Karpas-422 (cell line): Measurements from ENCODE around the gene BEGAIN. TPM values are rescaled to one million over a fixed set of nuclear protein-coding genes. Genes with fewer than 3 reads are reported as not detected.

Experiments
- DNase-seq: peaks from one replicate; pipeline ENCODE4 v3.0.0-alpha.2; 2015
- H2AFZ ChIP-seq: fragments of 200-600 bp; sonication (generic); 2 replicates; pipeline ENCODE4 v1.6.1; 2014; ENCODE audit warnings: antibody characterized with exemption, low read length, mixed read lengths
- H3K27ac ChIP-seq: fragments of 200-600 bp; sonication (generic); 2 replicates; pipeline ENCODE4 v1.5.1; 2014; ENCODE audit warnings: mild to moderate bottlenecking, low read length, moderate library complexity
- H3K27me3 ChIP-seq: fragments of 200-600 bp; sonication (generic); 2 replicates; pipeline ENCODE4 v1.6.1; 2014; ENCODE audit warnings: low read length, mixed read lengths
- H3K36me3 ChIP-seq: fragments of 200-600 bp; sonication (generic); 2 replicates; pipeline ENCODE4 v1.6.1; 2014; ENCODE audit warnings: low read length, mixed read lengths; ENCODE audit not compliant: insufficient read depth
- H3K4me1 ChIP-seq: fragments of 200-600 bp; sonication (generic); 2 replicates; pipeline ENCODE4 v1.6.1; 2014; ENCODE audit warnings: mild to moderate bottlenecking, low read length, mixed read lengths
- H3K4me2 ChIP-seq: fragments of 200-600 bp; sonication (generic); 2 replicates; pipeline ENCODE4 v1.6.1; 2014; ENCODE audit warnings: low read length, low read depth, mild to moderate bottlenecking; ENCODE audit not compliant: poor library complexity, severe bottlenecking
- H3K4me3 ChIP-seq: fragments of 200-600 bp; sonication (generic); 2 replicates; pipeline ENCODE4 v1.5.1; 2014; ENCODE audit warnings: mild to moderate bottlenecking, antibody characterized with exemption, low read length, mixed read lengths
- H3K79me2 ChIP-seq: fragments of 200-600 bp; sonication (generic); 2 replicates; pipeline ENCODE4 v1.6.1; 2014; ENCODE audit warnings: mild to moderate bottlenecking, low read length, mixed read lengths
- H3K9ac ChIP-seq: fragments of 200-600 bp; sonication (generic); 2 replicates; pipeline ENCODE4 v1.6.0; 2014; ENCODE audit warnings: low read length
- H3K9me2 ChIP-seq: fragments of 200-600 bp; sonication (generic), shearing (Covaris generic); replicated peaks from 2 replicates; pipeline ENCODE4 v1.6.0; 2014; ENCODE audit warnings: mild to moderate bottlenecking, low read length, moderate library complexity; ENCODE audit not compliant: insufficient read depth
- H3K9me3 ChIP-seq: fragments of 300-700, 200-600 bp; sonication (generic); 2 replicates; pipeline ENCODE4 v1.6.1; 2014; ENCODE audit warnings: low read length, mixed read lengths
- H4K20me1 ChIP-seq: fragments of 200-600 bp; sonication (generic); 2 replicates; pipeline ENCODE4 v1.6.1; 2014; ENCODE audit warnings: mild to moderate bottlenecking, antibody characterized with exemption, low read length, low read depth; ENCODE audit not compliant: insufficient read depth
- total RNA-seq: library from RNA; depleted of rRNA; stranded (reverse); fragments of >200 nt; shearing (Covaris generic); gene quantifications from 2 replicates; pipeline ENCODE4 v1.2.3, GENCODE V29; 2014; ENCODE audit warnings: low replicate concordance

Gene BEGAIN
- total RNA-seq, 1 experiment from 2014 or later, result not detected

DNA sequence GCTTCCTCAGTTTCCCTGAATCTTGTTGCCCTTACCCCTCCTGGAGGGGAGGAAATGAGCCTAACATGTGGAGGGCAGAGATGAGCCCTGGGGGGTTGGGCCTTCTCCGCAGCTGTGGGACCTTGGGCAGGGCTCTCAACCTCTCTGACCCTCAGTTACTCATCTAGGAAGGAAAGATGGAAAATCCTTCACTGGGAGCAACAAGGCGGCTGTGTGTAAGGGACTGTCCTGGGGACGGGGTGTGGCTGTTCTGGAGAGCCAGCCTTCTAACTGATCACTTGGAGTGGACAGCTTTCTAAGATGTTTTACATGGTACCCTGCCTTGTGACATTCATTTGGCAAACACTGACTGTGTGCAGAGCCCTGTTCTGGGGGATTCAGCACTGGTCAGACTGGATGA lies 14.7 kb downstream of the BEGAIN start:
- no peak overlapping the region for H2AFZ ChIP-seq
- H4K20me1 ChIP-seq, result peaks cover 9% of the 10 kb centered on the region; the same call in 1 of the 2 replicates
- H3K9me3 ChIP-seq, result no peaks in the 10 kb centered on the region
- H3K36me3 ChIP-seq, result no peaks in the 10 kb centered on the region
- no peaks in the 10 kb centered on the region for H3K79me2 ChIP-seq
- DNase-seq, result no peak
- H3K9ac ChIP-seq, result no peak overlapping the region
- no peaks in the 10 kb centered on the region for H3K4me1 ChIP-seq
- no peak overlapping the region for H3K27ac ChIP-seq
- no peak overlapping the region for H3K4me2 ChIP-seq
- H3K9me2 ChIP-seq, result no peaks in the 10 kb centered on the region
- no peaks in the 10 kb centered on the region for H3K27me3 ChIP-seq
- H3K4me3 ChIP-seq, result no peak overlapping the region

DNA sequence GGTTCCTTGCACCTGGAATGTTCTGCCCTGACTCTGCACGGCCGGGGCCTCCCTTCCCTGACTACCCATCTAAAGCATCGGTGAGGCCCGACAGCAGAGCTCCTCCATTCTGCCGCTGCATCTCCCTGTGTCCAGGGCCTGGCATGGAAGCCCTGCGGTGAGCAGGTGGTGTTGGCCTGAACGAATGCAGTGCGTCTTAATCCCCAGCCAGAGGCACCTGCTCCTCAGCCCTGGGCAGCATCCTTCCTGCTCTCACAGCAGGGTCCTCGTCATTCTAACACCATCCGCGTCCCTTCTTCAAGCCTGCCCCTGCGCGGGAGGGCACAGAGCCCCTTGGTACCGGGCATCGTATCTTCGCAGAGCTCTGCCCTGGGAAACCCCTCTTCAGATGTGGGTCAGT lies 15.4 kb downstream of the BEGAIN start:
- Histone ChIP-seq H3K4me3 (no peak overlapping the region), H4K20me1 (peaks cover 9% of the 10 kb centered on the region; the same call in 1 of the 2 replicates), H3K4me2 (no peak overlapping the region), H3K27me3 (no peaks in the 10 kb centered on the region), H3K27ac (no peak overlapping the region), H3K4me1 (no peaks in the 10 kb centered on the region), H2AFZ (no peak overlapping the region), H3K79me2 (no peaks in the 10 kb centered on the region), H3K9ac (no peak overlapping the region), H3K9me3 (no peaks in the 10 kb centered on the region), H3K9me2 (no peaks in the 10 kb centered on the region), H3K36me3 (no peaks in the 10 kb centered on the region)
- no peak for DNase-seq

- Histone ChIP-seq H3K79me2 (no peaks in the 10 kb centered on the region), H3K36me3 (no peaks in the 10 kb centered on the region), H3K9me3 (no peaks in the 10 kb centered on the region), H3K4me1 (no peaks in the 10 kb centered on the region), H3K4me2 (no peak overlapping the region), H3K9ac (no peak overlapping the region), H3K27me3 (no peaks in the 10 kb centered on the region), H2AFZ (no peak overlapping the region), H3K4me3 (no peak overlapping the region), H3K9me2 (no peaks in the 10 kb centered on the region), H4K20me1 (peaks cover 2% of the 10 kb centered on the region; the same call in 1 of the 2 replicates), H3K27ac (no peak overlapping the region)
- DNase-seq, result no peak
Observed at GRCh38 chr14:100570726-100571454, 16.3 kb downstream of the BEGAIN start.

- H3K9me3 ChIP-seq, result no peaks in the 10 kb centered on the region
- no peaks in the 10 kb centered on the region for H4K20me1 ChIP-seq
- no peaks in the 10 kb centered on the region for H3K9me2 ChIP-seq
- no peak overlapping the region for H3K4me2 ChIP-seq
- H3K27ac ChIP-seq, result no peak overlapping the region
- H3K79me2 ChIP-seq, result no peaks in the 10 kb centered on the region
- H3K4me1 ChIP-seq, result no peaks in the 10 kb centered on the region
- H3K4me3 ChIP-seq, result no peak overlapping the region
- no peak for DNase-seq
- no peak overlapping the region for H2AFZ ChIP-seq
- no peaks in the 10 kb centered on the region for H3K36me3 ChIP-seq
- H3K9ac ChIP-seq, result no peak overlapping the region
- H3K27me3 ChIP-seq, result no peaks in the 10 kb centered on the region
Observed at GRCh38 chr14:100569734-100570286, 17.4 kb downstream of the BEGAIN start.

DNA sequence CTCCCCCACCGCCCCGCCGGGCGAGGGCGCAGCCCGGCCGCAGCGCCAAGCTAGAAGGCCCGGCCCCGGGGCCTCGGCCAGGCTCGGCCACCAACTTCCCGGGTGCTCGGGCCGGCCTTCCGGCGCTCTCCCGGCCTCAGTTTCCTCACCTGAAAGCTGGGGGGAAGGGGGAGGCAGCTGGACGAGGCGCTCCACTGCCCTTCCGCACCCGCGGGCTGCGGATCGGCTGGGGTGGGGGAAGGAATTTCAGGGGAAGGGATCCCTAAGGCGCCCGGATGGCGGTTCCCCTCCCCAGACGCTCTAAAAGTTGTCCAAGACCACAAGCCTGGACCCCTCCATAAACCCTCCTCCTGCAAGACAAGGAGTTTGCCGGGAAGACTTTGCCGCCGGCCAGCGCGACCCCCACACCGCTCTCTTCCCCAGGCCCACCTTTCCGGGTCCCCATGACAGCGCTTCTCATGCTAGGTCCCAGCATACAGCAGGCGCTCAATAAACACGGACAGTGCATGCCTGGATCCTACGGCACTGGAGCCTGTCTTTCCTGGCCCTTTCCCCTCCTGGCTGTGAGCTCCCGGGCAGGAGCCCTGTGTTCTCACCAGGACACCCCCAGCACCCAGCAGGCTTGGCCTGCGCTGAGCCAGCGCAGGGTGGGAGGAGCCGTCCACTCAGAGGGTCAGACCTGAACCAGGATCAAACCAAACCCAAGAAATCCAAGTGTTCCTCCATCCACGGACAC lies 18.1 kb downstream of the BEGAIN start:
- Histone ChIP-seq H3K4me2 (no peak overlapping the region), H3K9ac (no peak overlapping the region), H3K79me2 (no peaks in the 10 kb centered on the region), H3K9me2 (no peaks in the 10 kb centered on the region), H3K27ac (no peak overlapping the region), H3K9me3 (no peaks in the 10 kb centered on the region), H3K4me1 (no peaks in the 10 kb centered on the region), H3K27me3 (no peaks in the 10 kb centered on the region), H2AFZ (no peak overlapping the region), H3K36me3 (no peaks in the 10 kb centered on the region), H4K20me1 (no peaks in the 10 kb centered on the region), H3K4me3 (no peak overlapping the region)
- no peak for DNase-seq

DNA sequence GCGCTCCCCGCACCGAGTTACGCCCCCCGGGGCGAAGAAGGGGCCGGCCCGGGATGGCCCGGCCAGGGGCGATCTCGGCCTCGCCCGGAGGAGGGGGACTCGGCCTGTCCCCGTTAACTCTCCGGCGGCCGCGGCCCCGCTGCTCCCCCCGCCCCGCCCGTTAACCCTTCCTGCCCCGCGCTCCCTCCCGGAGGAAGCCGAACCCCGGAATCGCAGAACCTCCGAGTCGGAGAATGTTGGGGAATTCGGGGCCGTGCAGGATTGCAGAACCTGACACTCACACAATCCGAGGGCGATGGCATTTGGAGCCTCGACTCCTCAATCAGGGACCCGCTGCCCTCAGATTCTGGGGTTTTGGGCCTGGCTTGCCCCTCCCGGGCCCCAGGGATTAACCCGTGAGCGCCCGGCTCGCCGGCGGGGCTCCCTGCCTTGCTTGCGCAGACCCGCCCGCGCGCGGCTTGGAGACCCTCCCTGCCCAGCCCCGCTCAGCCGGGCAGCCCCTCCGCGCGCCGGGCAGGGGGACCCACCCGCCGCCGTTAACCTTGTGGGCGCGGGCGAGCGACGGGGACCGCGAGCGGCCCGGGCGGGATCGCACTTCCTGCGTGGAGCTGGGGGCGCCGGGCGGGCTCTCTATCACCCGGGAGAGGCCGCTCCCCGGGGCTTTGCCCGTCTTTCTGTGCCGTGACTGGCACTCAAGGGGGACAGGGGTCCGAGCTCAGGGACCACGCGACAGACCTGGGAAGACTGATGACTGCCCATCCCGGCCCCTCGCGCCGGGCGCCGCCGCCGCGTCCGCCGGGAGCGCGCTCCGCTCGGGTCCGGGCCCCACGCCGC lies 18.8 kb downstream of the BEGAIN start:
- Histone ChIP-seq H3K4me3 (no peak overlapping the region), H3K27ac (no peak overlapping the region), H4K20me1 (peaks cover 1% of the 10 kb centered on the region; the same call in 1 of the 2 replicates), H3K4me2 (no peak overlapping the region), H3K9me2 (no peaks in the 10 kb centered on the region), H3K36me3 (no peaks in the 10 kb centered on the region), H3K9ac (no peak overlapping the region), H2AFZ (no peak overlapping the region), H3K79me2 (no peaks in the 10 kb centered on the region), H3K4me1 (no peaks in the 10 kb centered on the region), H3K9me3 (no peaks in the 10 kb centered on the region), H3K27me3 (no peaks in the 10 kb centered on the region)
- no peak for DNase-seq

DNA sequence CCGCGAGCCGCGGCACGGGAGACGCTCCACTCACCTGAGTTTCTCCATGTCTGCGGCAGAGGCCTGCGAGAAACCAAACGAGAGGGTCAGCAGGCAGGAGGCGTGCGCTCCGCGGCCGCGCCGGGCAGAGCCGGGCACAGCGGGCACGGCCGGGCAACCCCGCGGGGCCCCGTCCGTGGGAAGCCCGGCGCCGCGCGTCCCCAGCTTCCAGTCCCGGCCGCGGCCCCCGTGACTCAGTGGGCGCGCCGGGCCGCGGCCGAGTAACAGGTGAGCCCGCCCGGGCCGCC lies 19.4 kb downstream of the BEGAIN start:
- Histone ChIP-seq H4K20me1 (peaks cover 3% of the 10 kb centered on the region; the same call in 1 of the 2 replicates), H3K9ac (no peak overlapping the region), H3K36me3 (no peaks in the 10 kb centered on the region), H3K9me2 (no peaks in the 10 kb centered on the region), H3K4me1 (no peaks in the 10 kb centered on the region), H3K9me3 (no peaks in the 10 kb centered on the region), H3K79me2 (no peaks in the 10 kb centered on the region), H3K27me3 (no peaks in the 10 kb centered on the region), H3K4me2 (no peak overlapping the region), H2AFZ (no peak overlapping the region), H3K27ac (no peak overlapping the region), H3K4me3 (no peak overlapping the region)
- DNase-seq, result no peak
